NCI-H226 (cell line): ENCODE measurements around the gene CHD3.

ENCODE experiments used
- DNase-seq: peaks from one replicate; pipeline ENCODE4 v3.0.0-alpha.2; 2015

Gene CHD3

DNA sequence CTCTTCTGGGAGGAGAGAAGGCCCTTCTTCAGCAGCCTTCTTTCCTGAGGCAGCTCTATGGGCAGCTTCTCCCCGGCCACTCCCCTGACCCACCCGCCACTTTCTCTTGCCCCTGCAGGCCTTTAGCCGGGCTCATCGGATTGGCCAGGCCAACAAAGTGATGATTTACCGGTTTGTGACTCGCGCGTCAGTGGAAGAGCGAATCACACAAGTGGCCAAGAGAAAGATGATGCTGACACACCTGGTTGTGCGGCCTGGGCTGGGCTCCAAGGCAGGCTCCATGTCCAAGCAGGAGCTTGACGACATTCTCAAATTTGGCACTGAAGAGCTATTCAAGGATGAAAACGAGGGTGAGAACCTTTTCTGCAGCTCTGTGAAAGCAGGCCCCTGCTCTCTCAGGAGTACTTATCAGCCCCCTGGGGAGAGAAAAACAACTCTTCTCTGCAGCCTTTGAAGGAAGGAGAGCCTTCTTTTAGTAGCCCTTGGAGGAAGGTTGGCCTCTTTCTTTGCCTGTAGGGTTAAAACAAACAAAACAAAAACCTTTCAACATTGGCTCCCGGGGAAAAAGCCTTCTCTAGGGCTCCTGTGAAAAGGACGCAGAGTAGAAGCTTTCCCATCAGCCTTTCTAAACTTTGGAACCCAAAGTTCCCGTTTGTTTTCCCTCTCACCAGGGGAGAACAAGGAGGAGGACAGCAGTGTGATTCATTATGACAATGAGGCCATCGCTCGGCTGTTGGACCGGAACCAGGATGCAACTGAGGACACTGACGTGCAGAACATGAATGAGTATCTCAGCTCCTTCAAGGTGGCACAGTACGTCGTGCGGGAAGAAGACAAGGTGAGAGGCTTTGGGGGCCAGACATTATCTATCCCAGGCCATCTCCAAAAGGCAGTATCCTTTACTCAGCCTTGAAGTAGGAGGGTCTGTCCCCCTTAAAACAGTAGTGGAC lies 14.8 kb downstream of the CHD3 start:
- DNase-seq, result no peak

DNA sequence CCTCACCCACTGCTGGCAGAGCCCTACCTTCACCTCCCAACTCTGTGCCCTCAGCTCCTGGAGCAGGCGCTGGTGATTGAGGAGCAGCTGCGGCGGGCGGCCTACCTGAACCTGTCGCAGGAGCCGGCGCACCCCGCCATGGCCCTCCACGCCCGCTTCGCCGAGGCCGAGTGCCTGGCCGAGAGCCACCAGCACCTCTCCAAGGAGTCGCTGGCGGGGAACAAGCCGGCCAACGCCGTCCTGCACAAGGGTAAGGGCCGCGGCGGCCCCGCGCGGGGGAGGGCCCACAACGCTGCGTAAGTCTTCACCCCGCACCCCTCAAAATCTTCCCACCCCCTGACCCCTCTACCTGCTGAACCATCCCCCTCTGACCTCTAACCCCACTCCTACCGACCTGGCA lies 20.5 kb downstream of the CHD3 start:
- no peak for DNase-seq

DNA sequence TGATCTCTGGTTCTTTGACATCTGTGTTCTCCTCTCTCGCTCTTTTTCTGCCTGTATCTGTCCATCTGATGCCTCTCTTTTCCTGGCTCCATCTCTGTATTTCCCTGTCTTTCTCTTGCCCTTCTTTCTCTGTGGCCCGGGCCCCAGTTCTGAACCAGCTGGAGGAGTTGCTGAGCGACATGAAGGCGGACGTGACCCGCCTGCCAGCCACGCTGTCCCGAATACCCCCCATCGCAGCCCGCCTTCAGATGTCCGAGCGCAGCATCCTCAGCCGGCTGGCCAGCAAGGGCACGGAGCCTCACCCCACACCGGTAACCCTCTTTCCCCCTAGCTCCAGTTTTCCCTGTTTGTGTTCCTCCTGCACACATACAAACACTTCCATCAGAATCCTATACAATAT lies 21.7 kb downstream of the CHD3 start:
- DNase-seq, result no peak

DNA sequence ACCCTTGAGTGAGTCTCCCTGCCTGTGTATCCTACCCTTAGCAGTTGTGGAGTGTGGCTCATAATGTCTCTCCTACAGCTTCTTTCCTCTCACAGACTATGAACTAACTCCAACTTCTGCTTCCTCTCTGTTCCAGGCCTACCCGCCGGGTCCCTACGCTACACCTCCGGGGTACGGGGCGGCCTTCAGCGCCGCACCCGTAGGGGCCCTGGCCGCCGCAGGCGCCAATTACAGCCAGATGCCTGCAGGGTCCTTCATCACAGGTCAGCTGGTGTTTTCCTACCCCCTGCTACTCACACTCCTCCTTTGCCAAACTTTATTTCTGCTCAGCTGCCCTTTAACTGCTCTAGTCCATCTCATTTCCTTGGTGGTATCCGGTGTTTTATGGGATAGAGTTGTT lies 22.1 kb downstream of the CHD3 start:
- DNase-seq, result no peak

DNA sequence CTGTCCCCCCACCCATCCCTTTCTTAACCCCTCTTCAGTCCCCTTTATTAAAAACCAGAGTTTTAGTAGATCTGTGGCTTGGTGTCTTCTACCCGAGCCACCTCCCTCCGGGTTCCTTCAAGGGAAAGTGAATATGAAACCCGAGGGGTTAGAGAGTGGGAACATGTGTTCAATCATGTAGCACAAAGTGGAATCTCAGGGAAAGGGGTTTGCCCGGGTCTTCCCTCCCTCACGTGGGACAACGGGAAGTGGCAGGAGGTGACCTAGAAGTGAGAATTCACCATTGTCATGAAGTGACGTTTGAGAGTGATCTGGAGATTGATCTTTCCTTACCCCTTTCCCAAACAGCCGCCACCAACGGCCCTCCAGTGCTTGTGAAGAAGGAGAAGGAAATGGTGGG lies 22.5 kb downstream of the CHD3 start:
- DNase-seq, result no peak

DNA sequence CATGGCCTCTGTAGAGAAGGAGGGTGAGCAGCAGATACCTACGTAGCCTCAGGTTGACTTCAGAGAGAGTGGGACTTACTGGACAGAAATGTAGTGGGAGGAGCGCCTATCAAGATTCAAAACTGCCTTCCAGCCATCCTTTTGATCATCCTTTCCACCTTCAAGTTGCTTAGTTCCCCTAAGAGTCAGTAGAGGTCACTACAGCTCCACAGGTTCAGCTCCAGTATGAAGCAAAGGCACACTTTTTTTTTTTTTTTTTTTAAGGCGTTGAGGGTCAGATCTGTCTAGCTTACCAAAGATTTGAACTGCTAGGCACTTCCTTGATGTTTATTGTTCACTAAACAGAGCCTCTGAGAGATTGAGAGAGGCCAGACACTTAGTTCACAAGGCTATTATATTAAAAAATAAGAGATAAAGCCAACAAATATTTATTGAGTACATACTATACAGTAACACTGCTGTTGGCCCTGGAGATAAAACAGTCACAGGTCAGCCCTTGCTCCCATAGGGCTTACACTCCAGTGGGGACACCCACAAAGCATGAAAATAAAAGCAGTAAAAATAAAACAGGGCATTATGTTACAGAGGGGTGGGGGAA lies 24.4 kb downstream of the CHD3 start:
- DNase-seq, result peak; percentile 60

DNA sequence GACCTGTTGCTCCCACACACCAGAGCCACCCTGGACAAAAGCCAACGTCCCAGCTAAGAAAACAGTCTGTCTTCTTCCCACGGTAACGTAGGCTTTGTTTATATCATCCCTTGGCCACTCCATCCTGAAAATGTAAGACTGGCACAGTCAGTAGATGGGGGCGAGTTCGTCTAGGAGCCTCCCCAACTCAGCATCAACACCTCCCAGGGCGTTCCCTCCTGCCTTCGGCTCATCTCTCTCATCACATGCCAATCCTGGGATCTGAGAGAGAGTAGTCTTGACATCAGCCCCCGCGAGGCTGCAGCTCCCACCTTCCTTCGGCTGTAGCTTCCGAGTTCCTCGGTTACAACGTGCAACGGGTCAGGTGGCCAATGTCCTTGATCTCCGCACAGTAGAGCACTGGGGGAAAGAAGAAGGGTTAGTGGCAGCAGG lies 26.6 kb downstream of the CHD3 start:
- peak; percentile 50 for DNase-seq

DNA sequence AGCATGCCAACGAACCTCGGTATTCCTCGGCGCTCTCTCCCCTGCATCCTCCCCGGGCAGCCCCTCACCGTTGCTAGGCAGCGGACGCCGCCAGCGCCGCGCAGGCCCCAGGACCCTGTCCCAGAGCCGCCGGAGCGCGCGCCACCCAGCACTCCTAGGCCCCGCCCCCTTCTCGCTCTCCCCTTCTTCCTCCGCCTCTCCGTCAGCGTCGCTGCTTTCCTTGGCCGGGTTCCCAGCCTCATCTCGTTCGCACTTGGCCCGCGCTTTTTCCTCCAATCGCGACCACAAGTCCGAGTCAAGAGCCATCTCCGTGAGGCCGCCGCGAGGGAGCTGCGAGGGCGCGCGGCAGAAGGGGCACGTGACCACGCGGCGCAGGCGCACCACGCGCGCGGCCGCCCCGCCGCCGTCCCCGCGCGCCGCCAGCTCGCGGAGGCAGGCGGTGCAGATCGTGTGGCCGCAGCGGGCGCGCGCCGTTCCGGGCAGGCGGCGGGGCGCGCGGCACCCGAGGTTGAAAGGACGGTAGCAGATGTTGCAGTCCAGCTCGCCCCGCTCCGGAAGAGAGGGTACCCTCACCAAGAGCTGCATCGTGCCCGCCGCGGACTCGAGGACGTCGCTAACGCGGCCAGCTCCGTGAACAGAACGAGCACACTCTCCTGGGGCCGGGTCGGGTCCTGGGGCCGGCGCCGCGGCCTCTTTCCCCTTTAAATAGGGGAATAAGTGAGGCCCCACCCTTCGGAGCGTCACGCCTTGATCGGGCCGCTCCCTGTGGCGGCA lies 27.2 kb downstream of the CHD3 start, which contains the start of gene RNF227:
Gene RNF227, minus strand, starts transcription at position 679 of the 774 bp plus-strand sequence. Its CDS starts 94 bp downstream, at position 585.
- peak; percentile 95 for DNase-seq

DNA sequence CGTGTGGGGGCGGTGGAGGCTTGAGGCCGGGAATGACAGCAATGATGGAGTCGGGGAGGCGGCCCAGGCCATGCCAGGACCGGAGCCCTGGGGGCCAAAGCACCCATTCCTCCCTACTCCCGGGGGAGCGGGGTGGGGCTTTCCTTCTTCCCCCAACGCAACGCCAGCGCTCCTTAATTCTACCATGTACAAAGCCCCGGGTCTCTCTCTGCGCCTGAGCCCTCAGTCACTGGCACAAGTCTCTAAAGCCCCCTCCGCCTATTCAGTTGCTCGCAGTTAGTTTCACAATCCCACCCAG lies 27.7 kb downstream of the CHD3 start:
- no peak for DNase-seq

DNA sequence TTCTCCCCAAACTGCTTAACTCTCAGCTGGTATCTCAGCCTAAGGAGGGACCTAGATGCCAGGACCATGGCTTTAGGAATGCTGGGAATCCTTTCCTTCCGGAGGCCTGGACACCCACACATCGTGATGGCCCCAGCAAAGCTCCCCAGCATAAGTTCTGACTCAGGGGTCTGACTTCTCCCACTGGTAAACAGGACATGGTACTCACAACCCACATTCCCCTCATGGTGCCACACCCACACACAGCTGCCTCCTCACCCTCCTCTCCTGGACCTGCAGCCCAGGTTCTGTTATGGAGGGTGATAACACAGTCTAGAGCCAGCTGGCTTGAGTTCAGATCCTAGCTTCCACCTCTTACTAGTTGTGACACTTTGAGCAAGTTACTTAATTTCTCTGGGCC lies 28.2 kb downstream of the CHD3 start:
- DNase-seq, result peak; percentile 95

DNA sequence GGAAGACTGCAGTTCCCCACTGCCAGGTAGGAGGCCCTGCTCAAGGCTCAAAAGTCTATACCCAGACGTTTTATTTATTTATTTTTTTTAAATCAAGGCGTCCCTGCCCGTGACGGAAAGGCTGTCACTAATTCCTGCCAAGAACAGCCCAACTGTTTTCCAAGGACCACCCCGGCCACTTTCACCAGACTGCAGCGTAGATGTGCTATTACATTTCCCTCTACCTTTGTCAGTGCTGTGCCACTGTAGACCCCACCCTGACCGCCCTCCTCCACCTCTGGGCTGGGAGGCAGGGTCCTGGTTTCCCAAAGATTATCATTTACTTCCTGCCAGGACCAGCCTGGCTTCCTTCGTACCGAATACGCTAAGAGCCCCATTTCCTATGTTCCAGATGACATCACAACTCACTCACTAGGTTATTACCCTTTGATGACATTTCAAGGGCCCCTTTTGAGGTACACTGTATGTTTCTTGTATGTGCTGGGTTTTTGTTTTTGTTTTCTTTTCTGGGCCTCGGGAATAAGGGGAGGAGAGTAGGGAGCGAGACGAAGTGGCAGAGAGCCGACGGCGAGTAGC lies 33.8 kb downstream of the CHD3 start:
- no peak for DNase-seq

DNA sequence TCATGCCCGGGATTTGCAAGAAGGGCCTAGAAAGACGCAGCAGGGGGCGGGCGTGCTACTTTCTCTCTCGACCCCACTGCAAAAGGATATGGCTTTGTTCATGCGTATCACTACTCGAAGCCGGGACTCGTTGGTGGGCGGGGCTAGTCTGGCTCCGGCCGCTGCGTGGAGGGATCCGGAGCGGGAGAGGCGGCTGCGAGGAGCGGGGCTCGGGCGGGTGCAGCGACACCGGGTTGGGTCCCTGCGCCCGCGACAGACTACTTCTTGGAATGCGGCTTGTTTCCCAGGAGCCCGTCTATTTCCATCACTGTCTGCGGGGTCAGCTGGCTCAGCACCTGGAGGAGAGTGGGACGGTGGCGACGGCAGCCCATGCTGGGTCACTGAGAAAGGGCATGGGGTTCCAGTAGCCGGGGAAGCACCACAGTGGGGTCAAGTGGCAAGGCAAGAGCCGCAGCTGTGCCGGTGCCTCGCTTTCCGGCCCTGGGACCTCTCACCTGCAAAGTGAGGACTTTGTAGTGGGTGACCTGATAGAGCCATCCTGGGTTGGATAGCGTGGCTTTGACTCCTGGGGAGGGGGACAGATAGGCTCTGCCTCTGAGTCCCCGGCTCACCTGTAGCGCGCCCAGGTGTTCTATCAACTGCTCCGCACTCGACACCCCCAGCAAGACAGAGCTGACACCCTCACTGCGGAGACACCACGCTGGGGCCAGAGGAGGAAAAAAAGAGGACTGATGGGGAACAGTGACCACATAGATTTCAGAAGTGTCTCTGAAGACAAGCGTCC lies 34.4 kb downstream of the CHD3 start:
- no peak for DNase-seq

DNA sequence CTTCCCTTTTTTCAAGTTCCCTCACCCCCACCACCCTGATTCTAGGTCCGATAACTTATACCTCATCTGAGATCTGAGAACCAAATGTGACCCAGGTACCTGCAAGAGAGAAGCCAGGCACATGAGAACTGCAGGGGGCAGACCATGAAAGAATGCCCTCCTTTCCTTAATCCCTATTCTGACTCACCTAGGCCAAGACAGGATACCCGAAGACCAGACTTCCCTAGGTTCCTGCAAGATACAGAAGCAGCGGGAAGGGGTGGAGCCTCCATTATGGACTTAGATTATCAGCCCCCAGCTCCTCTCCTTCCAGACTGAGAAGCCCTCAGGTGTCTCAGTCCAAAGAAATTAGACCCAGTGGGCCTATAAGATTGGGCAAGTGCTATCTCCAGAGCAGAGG lies 39.0 kb downstream of the CHD3 start:
- DNase-seq, result no peak

DNA sequence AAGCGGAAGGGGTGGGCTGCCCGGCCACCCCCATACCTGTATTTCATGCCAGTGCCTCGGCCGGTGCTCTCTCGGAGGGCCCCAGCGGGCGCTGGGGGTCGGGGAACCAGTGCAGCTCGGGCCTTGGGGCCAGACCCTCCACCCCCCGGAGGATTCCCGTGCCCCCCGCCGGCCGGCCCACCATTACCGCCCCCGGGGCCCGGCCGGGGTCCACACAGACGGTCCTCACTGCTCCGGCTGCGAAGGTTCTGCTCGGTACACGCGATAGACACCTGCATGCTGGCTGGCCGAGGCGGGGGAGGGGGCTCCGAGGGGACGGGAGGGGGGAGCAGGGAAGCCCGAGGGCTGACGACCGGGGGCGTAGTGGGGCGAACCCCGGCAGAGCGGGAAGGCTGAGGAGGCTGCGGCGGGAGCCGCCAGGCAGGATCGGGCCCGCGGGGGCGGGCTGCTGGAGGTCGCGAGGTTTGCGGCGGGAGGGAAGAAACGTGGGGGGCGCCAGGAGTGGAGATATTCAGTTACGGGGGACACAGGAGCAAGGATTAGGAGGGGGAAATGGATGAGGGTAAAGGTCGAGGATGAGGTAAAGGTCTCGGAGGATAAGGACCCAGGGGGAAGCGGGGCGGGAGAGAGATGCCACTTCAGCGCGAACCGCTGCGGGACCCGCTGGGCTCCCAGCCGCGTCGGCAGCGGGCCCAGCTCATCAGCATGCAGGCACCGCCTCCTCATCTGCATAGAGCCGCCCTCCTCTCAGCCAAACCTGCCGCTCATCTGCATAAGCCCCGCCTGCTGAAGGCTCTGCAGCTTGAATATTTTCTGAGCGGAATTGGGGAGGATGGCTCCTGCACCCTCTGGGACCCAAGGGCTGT lies 40.8 kb downstream of the CHD3 start, which contains the start of gene KCNAB3:
Gene KCNAB3, minus strand, starts transcription at position 699 of the 866 bp plus-strand sequence. Its CDS starts 421 bp downstream, at position 278.
- DNase-seq, result peak; percentile 46

DNA sequence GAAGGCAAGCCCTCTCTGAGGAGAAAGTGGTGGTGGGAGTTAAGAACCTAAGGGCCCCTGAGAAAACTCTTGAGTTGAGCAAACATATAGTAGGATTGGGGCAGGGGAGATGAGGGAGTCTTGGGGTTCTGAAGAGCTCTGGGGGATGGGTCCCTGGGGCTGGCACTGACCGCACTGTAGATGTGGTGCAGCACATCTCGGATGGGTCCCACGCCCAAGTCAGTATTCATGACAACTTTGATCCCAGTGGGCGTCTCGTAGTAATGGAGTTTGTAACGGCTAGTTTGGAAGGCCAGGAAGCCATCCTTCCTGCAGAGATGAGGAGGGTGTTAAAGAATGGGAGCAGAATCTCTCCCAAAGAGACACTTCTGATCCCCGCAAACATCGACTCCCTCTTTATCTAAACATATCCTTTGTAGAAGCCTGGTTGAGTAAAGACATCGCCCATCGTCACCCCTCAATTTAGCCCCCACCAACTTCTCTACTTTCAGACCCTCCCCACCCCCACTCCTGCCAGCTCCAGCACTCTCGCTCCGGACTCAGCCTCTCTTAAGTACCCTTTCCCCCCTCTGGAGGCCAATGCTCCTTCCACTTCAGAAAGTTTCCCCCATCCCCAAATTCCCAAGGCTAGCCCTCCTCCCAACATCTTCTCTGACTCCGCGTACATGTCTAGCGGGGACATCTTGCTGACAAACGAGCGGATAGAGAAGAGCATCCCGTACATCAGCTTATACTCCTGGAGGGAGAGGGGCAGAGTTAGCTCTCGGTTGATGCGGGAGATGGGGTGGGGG lies 42.4 kb downstream of the CHD3 start:
- no peak for DNase-seq

DNA sequence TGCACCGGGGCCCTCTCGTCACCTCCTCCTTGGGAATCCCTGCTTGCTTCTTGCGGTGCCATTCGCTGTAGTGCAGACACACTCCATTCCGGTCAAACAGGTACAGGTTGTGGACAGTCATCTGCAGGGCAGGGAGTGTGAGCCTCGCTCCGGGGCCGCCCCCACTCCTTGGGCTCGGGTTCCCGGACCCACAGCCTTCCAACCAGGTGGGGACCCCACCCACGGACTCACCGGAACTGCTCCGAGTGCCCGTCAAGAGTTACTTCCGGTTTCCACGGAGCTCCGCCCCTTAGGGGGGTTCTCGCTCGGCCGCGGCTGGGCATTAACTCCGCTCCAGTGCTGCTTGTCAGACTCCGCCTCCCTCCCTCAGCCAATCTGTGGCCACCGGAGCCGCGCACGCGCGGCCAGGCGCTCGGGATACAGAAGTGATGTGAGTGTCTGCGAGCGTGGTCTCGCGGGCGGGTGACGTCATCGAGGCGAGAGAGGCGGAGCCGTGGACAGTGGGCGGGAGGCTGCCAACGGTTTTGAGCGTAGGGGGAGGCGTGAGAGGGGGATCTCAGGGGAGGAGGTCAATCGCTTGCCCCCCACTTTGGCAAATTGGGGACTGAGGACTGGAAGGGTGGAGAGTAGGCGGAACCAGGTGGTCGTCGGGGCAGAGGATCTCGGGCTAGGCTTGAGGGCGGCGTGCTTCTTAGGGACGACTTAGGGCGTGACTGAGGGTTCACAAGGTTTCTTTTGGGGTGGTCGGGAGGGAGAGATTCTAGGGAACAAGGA lies 43.3 kb downstream of the CHD3 start, which contains the start of the genes CNTROB and TRAPPC1:
Gene CNTROB, plus strand, starts transcription at position 498 of the 774 bp plus-strand sequence. CDS start 874 bp downstream, outside the sequence.
Gene TRAPPC1, minus strand, starts transcription at position 238 of the 774 bp plus-strand sequence. Its CDS starts 117 bp downstream, at position 121.
- peak; percentile 97 for DNase-seq

DNA sequence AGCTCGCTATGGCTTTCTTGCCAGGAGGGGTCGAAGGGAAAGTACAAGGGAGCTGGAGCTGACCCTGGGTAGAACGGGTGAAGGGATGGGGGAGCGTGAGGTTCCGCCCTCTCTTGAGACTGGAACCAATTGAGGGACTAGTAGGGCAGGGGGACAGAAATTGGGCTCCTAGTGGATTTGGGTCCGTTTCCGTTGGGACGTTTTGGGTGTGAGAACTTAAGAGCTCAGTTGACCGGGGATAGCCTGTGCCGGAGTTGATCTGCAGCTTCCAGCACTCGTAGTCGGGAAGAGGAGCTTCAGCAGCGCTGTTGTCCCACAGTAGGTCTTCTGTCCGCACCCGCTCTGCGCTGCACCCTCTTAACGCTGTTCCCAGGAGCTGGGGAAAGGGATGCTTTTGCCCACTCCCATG lies 43.9 kb downstream of the CHD3 start:
- DNase-seq, result no peak

DNA sequence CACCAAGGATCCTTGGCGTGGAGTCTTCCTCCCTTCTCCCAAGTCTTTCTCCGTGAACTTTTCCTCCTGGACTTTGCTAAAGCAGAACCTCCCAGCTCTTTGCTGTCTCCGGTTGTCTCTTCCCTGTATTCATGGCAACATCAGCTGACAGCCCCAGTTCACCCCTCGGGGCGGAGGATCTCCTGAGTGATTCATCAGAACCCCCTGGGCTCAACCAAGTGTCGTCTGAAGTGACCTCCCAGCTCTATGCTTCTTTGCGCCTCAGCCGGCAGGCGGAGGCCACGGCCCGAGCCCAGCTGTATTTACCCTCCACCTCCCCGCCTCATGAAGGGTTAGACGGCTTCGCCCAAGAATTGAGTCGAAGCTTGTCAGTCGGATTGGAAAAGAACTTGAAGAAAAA lies 44.4 kb downstream of the CHD3 start:
- no peak for DNase-seq

DNA sequence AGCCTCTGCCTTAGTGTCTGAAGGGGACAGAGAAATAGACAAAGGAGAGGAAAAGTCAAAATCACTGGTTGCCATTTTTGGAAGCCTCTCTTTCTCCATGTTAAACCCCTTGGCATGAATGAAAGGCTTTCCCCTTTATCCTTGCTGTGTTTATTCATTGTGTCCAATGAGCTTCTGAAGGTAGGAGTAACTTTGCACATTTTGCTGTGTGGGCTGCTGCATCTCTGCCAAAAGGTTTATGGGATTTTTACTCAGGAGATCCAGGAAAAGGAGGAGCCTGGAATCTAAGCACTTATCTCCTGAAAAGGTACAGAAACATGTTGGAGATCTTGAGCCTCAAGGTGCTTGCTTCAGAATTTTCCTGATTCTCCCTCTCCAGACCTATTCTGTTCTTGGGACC lies 47.3 kb downstream of the CHD3 start:
- no peak for DNase-seq
